HL-60 (cell line): ENCODE data around the gene NKAIN2.

Source experiments
- CTCF ChIP-seq: IDR thresholded peaks from one replicate; pipeline ENCODE4 v1.5.1; 2011; ENCODE audit warnings: low read length, control low read depth, inconsistent platforms; ENCODE audit not compliant: insufficient read depth
- GABPA ChIP-seq: IDR thresholded peaks from 2 replicates; pipeline ENCODE4 v1.6.1; 2012; ENCODE audit warnings: low read depth
- REST ChIP-seq: IDR thresholded peaks from 2 replicates; pipeline ENCODE4 v1.6.1; 2012; ENCODE audit warnings: low read depth; ENCODE audit not compliant: insufficient replicate concordance

DNA sequence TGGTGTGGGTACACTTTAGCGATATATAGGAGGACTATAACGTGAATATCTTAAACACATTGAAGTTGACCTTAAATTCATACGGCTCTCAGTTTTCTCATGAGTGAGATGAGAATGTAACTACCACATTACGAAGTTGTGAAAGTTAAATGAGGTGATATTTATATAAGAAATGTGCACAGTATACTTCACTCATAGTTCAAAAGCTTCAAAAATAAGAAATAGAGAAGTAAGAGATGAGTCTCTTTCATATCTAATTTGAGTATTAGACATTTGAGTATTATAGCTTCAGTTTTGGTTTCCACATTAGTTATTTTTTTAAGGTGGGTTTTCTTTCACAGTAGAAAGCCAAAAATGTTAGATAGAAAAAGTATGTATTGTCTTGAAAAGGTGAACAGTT is 183.3 kb downstream of the NKAIN2 start:
- TF ChIP-seq CTCF = no peak
- TF ChIP-seq REST = no peak
- no peak for TF ChIP-seq GABPA
